Measurements from ENCODE around the gene ENDOG.
"Not testable (repeated sequence)": the region's sequence is repeated elsewhere in the genome, so short reads cannot be mapped to it uniquely, and the experiment has no call there.

Gene ENDOG

DNA sequence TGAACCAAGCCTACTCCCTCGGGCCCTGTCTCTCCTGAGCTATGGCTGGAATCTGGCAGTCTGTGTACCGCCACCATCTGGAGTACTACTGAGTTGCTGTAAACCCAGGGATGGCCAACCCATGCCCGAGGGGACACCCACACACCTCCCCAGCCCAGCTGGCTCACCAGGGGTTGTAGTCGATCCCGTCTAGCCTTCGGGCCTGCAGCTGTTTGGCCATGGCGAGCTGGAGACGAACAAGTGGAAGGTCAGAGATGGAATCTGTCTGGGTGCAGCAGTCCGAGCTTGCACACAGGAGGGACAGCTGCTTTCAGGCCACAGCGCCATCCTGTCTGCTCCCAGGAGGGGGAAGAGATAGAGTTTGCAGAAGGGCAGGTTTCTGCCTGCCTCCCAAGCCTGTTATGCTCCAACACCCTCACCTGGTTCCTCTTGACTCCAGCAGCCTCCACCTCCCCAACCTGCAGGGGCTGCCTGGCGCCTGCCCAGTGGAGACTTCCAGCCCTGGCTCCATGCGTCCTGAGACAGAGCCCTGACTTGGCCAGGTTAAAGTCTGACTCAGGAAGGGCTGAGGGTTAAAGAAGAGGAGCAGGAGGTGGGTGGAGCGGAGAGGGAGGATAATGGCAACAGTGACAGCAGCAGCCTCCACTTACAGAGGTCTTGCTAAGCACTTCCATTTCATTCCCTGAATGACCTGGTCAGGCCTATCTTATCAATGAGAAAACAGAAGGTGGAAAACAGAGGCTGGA is 27.1 kb downstream of the ENDOG start:
- no peak for TF ChIP-seq EZH2 (IDR thresholded peaks at IDR 0.05)
- no peak for TF ChIP-seq FOXP2 (optimal IDR thresholded peaks at IDR 0.05; ENCODE audit: control extremely low read depth, extremely low read length, insufficient read depth)
- TF ChIP-seq POLR2AphosphoS5 (IDR thresholded peaks at IDR 0.05; ENCODE audit: borderline replicate concordance, low read depth, low read length): no peak
- no peaks in the 10 kb centered on the region for H3K36me3 ChIP-seq (ENCODE audit: insufficient read depth, low read length)
- no peak overlapping the region for H3K9ac ChIP-seq (ENCODE audit: insufficient read length)
- no peaks in the 10 kb centered on the region for H3K9me3 ChIP-seq (ENCODE audit: low read depth, low read length)
- no peak overlapping the region for H3K27ac ChIP-seq
- no peak overlapping the region for H3K4me3 ChIP-seq
- DNase-seq (ENCODE audit: low read depth, low spot score): no peak

DNA sequence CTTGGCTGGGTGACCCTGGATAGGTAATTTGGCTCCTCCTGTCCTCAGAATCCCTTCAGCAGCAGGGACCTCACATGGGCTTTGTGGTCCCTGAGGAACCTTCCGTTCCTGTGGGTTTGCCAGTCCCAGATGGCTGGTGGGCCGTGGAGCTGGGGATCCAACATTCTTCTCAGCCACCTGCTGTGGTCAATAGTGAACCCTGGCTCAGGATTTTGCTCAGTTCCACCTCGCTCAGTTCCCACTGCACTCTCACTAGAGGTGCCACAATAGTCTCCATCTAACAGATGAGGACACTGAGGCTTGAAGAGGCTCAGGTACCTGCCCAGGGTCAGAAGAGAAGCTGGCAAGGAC is 28.4 kb downstream of the ENDOG start:
- Histone ChIP-seq H3K4me3 (no peak overlapping the region), H3K36me3 (ENCODE audit: insufficient read depth, low read length) (no peaks in the 10 kb centered on the region), H3K27ac (no peak overlapping the region), H3K9ac (ENCODE audit: insufficient read length) (no peak overlapping the region), H3K9me3 (ENCODE audit: low read depth, low read length) (no peaks in the 10 kb centered on the region)
- DNase-seq (ENCODE audit: low read depth, low spot score): no peak
- TF ChIP-seq FOXP2 (optimal IDR thresholded peaks at IDR 0.05; ENCODE audit: control extremely low read depth, extremely low read length, insufficient read depth) (no peak), EZH2 (IDR thresholded peaks at IDR 0.05) (no peak), POLR2AphosphoS5 (IDR thresholded peaks at IDR 0.05; ENCODE audit: borderline replicate concordance, low read depth, low read length) (no peak)

DNA sequence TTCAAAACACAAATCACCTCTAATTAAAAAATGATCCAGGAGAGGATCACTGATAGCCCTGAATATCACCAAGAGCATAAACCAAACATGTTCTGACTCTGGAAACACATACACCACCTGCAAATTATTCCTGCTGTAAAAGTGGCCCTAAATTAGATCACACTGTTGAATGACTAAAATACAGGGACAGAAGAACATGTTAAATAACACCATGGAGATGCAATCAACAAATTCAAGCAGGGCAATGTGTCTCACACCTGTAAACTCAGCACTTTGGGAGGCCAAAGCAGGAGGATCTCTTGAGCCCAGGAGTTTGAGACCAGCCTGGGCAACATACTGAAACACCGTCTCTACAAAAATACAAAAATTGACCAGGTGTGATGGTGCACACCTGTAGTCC is 29.5 kb downstream of the ENDOG start:
- H3K27ac ChIP-seq: no peak overlapping the region
- no peaks in the 10 kb centered on the region for H3K36me3 ChIP-seq (ENCODE audit: insufficient read depth, low read length)
- no peak for DNase-seq (ENCODE audit: low read depth, low spot score)
- TF ChIP-seq FOXP2 (optimal IDR thresholded peaks at IDR 0.05; ENCODE audit: control extremely low read depth, extremely low read length, insufficient read depth) (no peak), EZH2 (IDR thresholded peaks at IDR 0.05) (no peak), POLR2AphosphoS5 (IDR thresholded peaks at IDR 0.05; ENCODE audit: borderline replicate concordance, low read depth, low read length) (no peak)
- no peak overlapping the region for H3K4me3 ChIP-seq
- no peak overlapping the region for H3K9ac ChIP-seq (ENCODE audit: insufficient read length)
- H3K9me3 ChIP-seq (ENCODE audit: low read depth, low read length): no peaks in the 10 kb centered on the region

DNA sequence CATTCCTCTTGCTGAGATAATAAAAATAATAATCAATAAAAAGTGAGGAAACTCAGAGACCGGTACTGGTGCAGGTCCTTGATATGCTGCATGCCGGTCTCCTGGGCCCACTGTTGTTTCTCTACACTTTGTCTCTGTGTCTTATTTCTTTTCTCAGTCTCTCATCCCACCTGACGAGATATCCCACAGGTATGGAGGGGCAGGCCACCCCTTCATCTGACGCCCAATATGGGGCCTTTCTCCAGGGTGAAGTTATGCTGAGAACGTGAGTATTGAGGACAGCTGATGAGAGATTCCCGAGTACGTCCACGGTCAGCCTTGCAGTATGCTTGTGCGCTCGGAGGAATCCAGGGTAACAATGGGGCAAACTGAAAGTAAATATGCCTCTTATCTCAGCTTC is 32.7 kb downstream of the ENDOG start:
- H3K9ac ChIP-seq (ENCODE audit: insufficient read length); DNase-seq (ENCODE audit: low read depth, low spot score); H3K27ac ChIP-seq; H3K36me3 ChIP-seq (ENCODE audit: insufficient read depth, low read length); H3K4me3 ChIP-seq; H3K9me3 ChIP-seq (ENCODE audit: low read depth, low read length): not testable (repeated sequence)

DNA sequence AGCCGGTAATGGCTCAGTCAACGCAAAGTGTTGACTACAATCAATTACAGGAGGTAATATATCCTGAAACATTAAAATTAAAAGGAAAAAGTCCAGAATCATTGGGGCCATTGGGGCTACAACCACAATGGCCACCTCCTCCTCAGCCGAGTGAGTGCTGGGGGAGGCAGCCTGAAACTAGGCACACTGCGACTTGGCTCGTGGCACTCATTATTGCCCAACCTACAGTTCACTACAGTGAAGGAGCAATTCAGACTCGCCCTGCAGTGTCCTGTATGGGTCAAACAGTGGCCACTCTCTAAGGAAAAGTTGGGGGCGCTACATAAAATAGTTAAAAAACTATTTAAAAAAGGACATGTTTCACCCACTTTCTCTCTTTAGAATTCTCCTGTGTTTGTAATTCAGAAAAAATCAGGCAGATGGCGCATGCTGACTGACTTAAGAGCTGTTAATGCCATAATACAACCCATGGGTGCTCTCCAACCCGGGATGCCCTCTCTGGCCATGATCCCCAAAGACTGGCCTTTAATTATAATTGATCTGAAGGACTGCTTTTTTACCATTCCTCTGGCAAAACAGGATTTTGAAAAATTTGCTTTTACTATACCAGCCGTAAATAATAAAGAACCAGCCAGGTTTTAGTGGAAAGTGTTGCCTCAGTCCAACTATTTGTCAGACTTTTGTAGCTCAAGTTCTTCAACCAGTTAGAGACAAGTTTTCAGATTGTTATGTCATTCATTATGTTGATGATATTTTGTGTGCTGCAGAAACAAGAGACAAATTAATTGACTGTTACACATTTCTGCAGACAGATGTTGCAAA is 33.7 kb downstream of the ENDOG start:
- not testable (repeated sequence) for H3K27ac ChIP-seq; H3K36me3 ChIP-seq (ENCODE audit: insufficient read depth, low read length); H3K9me3 ChIP-seq (ENCODE audit: low read depth, low read length); DNase-seq (ENCODE audit: low read depth, low spot score); H3K9ac ChIP-seq (ENCODE audit: insufficient read length); H3K4me3 ChIP-seq

DNA sequence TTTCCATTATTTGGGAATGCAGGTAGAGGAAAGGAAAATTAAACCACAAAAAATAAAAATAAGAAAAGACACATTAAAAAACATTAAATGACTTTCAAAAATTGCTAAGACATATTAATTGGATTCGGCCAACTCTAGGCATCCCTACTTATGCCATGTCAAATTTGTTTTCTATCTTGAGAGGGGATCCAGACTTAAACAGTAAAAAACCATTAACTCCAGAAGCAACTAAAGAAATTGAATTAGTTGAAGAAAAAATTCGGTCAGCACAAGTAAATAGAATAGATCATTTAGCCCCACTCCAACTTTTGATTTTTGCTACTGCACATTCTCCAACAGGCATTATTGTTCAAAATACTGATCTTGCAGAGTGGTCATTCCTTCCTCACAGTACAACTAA is 34.3 kb downstream of the ENDOG start:
- not testable (repeated sequence) for H3K27ac ChIP-seq; H3K9ac ChIP-seq (ENCODE audit: insufficient read length); H3K9me3 ChIP-seq (ENCODE audit: low read depth, low read length); H3K4me3 ChIP-seq; H3K36me3 ChIP-seq (ENCODE audit: insufficient read depth, low read length); DNase-seq (ENCODE audit: low read depth, low spot score)

DNA sequence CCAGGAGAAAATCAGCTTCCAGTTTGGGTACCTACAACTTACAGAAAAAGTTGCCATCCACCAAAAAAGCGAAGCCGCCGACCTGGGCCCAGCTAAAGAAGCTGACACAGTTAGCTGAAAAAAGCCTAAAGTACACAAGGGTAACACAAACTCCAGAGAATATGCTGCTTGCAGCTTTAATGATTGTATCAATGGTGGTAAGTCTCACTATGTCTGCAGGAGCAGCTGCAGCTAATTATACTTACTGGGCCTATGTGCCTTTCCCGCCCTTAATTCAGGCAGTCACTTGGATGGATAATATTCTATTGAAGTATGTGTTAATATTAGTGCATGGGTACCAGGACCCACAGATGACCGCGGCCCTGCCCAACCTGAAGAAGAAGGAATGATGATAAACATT is 36.2 kb downstream of the ENDOG start:
- not testable (repeated sequence) for H3K9ac ChIP-seq (ENCODE audit: insufficient read length); H3K9me3 ChIP-seq (ENCODE audit: low read depth, low read length); H3K36me3 ChIP-seq (ENCODE audit: insufficient read depth, low read length); H3K4me3 ChIP-seq; H3K27ac ChIP-seq; DNase-seq (ENCODE audit: low read depth, low spot score)

DNA sequence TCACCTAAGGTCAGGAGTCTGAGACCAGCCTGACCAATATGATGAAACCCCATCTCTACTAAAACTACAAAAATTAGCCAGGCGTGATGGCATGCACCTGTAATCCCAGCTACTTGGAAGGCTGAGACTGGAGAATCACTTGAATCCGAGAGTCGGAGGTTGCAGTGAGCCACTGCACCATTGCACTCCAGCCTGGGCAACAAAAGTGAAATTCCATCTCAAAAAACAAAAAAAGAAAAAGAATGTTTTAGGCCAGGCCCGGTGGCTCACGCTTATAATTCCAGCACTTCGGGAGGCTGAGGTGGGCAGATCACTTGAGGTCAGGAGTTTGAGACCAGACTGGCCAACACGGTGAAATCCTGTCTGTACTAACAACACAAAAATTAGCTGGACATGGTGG is 40.2 kb downstream of the ENDOG start:
- not testable (repeated sequence) for H3K4me3 ChIP-seq; H3K36me3 ChIP-seq (ENCODE audit: insufficient read depth, low read length); DNase-seq (ENCODE audit: low read depth, low spot score); H3K9me3 ChIP-seq (ENCODE audit: low read depth, low read length); H3K9ac ChIP-seq (ENCODE audit: insufficient read length); H3K27ac ChIP-seq

DNA sequence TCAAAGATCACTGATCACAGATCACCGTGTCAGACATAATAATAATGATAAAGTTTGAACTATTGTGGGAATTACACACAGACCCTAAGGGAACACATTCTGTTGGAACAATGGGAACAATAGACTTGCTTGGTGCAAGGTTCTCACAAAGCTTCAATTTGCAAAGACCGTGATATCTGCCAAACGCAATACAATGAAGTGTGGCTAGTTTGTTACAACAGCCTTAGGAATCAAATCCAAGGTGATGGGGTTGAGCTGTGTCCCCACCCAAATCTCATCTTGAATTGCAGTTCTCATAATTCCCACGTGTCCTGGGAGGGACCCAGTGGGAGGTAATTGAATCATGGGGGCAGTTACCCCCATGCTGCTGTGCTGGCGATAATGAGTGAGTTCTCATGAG is 42.6 kb downstream of the ENDOG start:
- H3K27ac ChIP-seq: no peak overlapping the region
- no peak overlapping the region for H3K9ac ChIP-seq (ENCODE audit: insufficient read length)
- H3K4me3 ChIP-seq: no peak overlapping the region
- DNase-seq (ENCODE audit: low read depth, low spot score): no peak
- no peaks in the 10 kb centered on the region for H3K36me3 ChIP-seq (ENCODE audit: insufficient read depth, low read length)
- TF ChIP-seq POLR2AphosphoS5 (IDR thresholded peaks at IDR 0.05; ENCODE audit: borderline replicate concordance, low read depth, low read length): no peak
- TF ChIP-seq FOXP2 (optimal IDR thresholded peaks at IDR 0.05; ENCODE audit: control extremely low read depth, extremely low read length, insufficient read depth): no peak
- TF ChIP-seq EZH2 (IDR thresholded peaks at IDR 0.05): no peak
- no peaks in the 10 kb centered on the region for H3K9me3 ChIP-seq (ENCODE audit: low read depth, low read length)
